GM18508 (cell line): Measurements from ENCODE around the gene GALNT14.
"Not testable (repeated sequence)": the region's sequence is repeated elsewhere in the genome, so short reads cannot be mapped to it uniquely, and the experiment has no call there.

ENCODE experiments used
- ATAC-seq: cut with Tn5 transposase; IDR thresholded peaks from one replicate; pipeline ENCODE4 v1.9.1; 2021; ENCODE audit warnings: moderate number of reproducible peaks; ENCODE audit not compliant: insufficient read depth, unreplicated experiment

Gene GALNT14

GRCh38 chr2:31138037-31138962 is at the start of gene GALNT14:
Gene GALNT14, minus strand, starts transcription at chr2:31138440. Its CDS starts 354 bp downstream, at chr2:31138086.
- ATAC-seq: no peak

- ATAC-seq: no peak
Measured at GRCh38 chr2:31187166-31187565, 48.9 kb upstream of the GALNT14 start.

- not testable (repeated sequence) for ATAC-seq
Measured at GRCh38 chr2:31183973-31184372, 45.7 kb upstream of the GALNT14 start.

GRCh38 chr2:31176742-31177141 is 38.5 kb upstream of the GALNT14 start:
- ATAC-seq: no peak

- no peak for ATAC-seq
Measured at GRCh38 chr2:31171142-31171541, 32.9 kb upstream of the GALNT14 start.

- no peak for ATAC-seq
Measured at GRCh38 chr2:31170071-31170698, 31.9 kb upstream of the GALNT14 start.

GRCh38 chr2:31168291-31168690 is 30.1 kb upstream of the GALNT14 start:
- ATAC-seq: no peak

- no peak for ATAC-seq
Measured at GRCh38 chr2:31166925-31167324, 28.7 kb upstream of the GALNT14 start.

- ATAC-seq: no peak
Measured at GRCh38 chr2:31163011-31163539, 24.8 kb upstream of the GALNT14 start.

- no peak for ATAC-seq
Measured at GRCh38 chr2:31161637-31162036, 23.4 kb upstream of the GALNT14 start.

- ATAC-seq: no peak
Measured at GRCh38 chr2:31151501-31151900, 13.3 kb upstream of the GALNT14 start.

GRCh38 chr2:31150120-31150670 is 12.0 kb upstream of the GALNT14 start:
- no peak for ATAC-seq

- ATAC-seq: no peak
Measured at GRCh38 chr2:31148514-31148913, 10.3 kb upstream of the GALNT14 start.

- ATAC-seq: no peak
Measured at GRCh38 chr2:31147645-31148044, 9.4 kb upstream of the GALNT14 start.

- ATAC-seq: no peak
Measured at GRCh38 chr2:31142110-31142509, 3.9 kb upstream of the GALNT14 start.

- no peak for ATAC-seq
Measured at GRCh38 chr2:31141443-31142085, 3.3 kb upstream of the GALNT14 start.

GRCh38 chr2:31140151-31140550 is 1.9 kb upstream of the GALNT14 start:
- no peak for ATAC-seq

GRCh38 chr2:31139671-31140070 is 1.4 kb upstream of the GALNT14 start:
- no peak for ATAC-seq

- no peak for ATAC-seq
Measured at GRCh38 chr2:31137211-31138036, 816 bp downstream of the GALNT14 start.

- no peak for ATAC-seq
Measured at GRCh38 chr2:31136732-31137131, 1.5 kb downstream of the GALNT14 start.
